LNCAP (cell line): Measurements from ENCODE around the gene PLXDC2.

Experiments used
- CTCF ChIP-seq: fragments of 450-650 bp; IDR thresholded peaks from 2 replicates; pipeline ENCODE4 v1.5.1; 2017; ENCODE audit warnings: mild to moderate bottlenecking

PLXDC2 gene

GRCh38 chr10:20276127-20276979, 460.1 kb downstream of the PLXDC2 start:
- no peak for TF ChIP-seq CTCF

GRCh38 chr10:20277820-20278219, 461.6 kb downstream of the PLXDC2 start:
- TF ChIP-seq CTCF = no peak

- no peak for TF ChIP-seq CTCF
Measured at GRCh38 chr10:20281579-20281978, 465.3 kb downstream of the PLXDC2 start.

GRCh38 chr10:20287586-20287985, 471.4 kb downstream of the PLXDC2 start:
- TF ChIP-seq CTCF = no peak

GRCh38 chr10:20288060-20288459, 471.8 kb downstream of the PLXDC2 start:
- TF ChIP-seq CTCF = no peak

- no peak for TF ChIP-seq CTCF
Measured at GRCh38 chr10:20289070-20289828, 473.0 kb downstream of the PLXDC2 start.

- no peak for TF ChIP-seq CTCF
Measured at GRCh38 chr10:20298417-20298816, 482.2 kb downstream of the PLXDC2 start.
